BLaER1 treated with 17β-estradiol and CSF1 and Interleukin-3, amounts not matched to agents 10 nM and 100 nM (cell line): ENCODE data around the gene RPL28.

Experiments
- H3K27ac ChIP-seq, 11 experiments: shearing (Covaris generic); formaldehyde crosslinking; 2 replicates each; pipeline ENCODE4 v1.8.1; 2022
- H3K27me3 ChIP-seq, 11 experiments: shearing (Covaris generic); formaldehyde crosslinking; 2 replicates each; pipeline ENCODE4 v1.8.1; 2022
- H3K36me3 ChIP-seq, 11 experiments: shearing (Covaris generic); formaldehyde crosslinking; 2 replicates each; pipeline ENCODE4 v1.8.1; 2022
- H3K4me1 ChIP-seq, 10 experiments: shearing (Covaris generic); formaldehyde crosslinking; 2 replicates each; pipeline ENCODE4 v1.8.1; 2022
- H3K4me2 ChIP-seq, 11 experiments: shearing (Covaris generic); formaldehyde crosslinking; 2 replicates each; pipeline ENCODE4 v1.8.1; 2022
- H3K4me3 ChIP-seq, 10 experiments: shearing (Covaris generic); formaldehyde crosslinking; 2 replicates each; pipeline ENCODE4 v1.8.1; 2022
- H3K9ac ChIP-seq, 11 experiments: shearing (Covaris generic); formaldehyde crosslinking; 2 replicates each; pipeline ENCODE4 v1.8.1; 2022
- H3K9me3 ChIP-seq, 11 experiments: shearing (Covaris generic); formaldehyde crosslinking; replicated peaks in 1 of 11; 2 replicates each; pipeline ENCODE4 v1.8.1; 2022
- H4K20me1 ChIP-seq, 11 experiments: shearing (Covaris generic); formaldehyde crosslinking; 2 replicates each; pipeline ENCODE4 v1.8.1; 2022
- Cebpa-rat ChIP-seq, 11 experiments: shearing (Covaris generic); IDR thresholded peaks; 2 replicates each; pipeline ENCODE4 v1.8.1; 2022

The RPL28 gene

DNA sequence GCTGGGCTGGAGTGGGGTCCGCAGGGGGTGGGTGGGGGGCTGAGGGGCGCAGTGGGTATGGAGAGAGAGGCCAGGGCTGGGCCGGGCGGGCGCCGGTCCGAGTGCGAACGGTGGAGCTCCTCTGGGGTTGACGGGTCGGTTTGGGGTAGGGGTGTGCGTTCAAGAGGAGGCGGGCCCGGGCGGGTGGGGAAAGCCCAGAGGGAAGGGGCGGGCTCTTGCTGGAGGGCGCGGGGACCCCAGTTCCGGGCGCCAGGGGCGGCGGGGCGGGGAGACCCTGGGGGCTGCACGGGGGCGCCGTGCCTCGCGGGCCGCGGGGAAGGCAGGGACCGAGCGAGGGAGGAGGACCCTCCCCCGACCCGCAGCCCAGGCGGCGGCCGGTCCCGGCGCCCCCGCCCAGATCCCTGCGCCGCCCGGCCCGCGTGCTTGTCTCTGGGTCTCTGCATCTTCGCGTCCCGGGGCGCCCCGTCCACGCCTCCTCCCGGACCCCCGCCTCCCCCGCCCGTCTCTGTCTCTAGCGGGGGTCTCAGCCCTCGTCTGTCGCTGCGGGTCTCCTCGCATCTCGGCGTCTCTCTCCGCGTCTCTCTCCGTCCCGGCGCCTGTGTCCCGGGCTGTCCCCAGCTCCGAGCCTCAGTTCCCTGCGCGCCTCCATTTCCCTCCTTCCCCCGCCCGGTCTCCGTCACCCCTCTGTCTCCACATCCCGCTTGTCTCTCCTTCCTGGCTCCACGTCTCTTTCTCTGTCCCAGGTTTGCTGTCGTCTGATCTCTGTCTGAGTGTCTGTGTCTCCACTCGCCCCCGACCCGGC lies 65.6 kb downstream of the RPL28 start:
- peaks cover 8 to 16% (median 13%) of the 10 kb centered on the region in 10 experiments; a peak in 19 of 20 replicates for H3K4me1 ChIP-seq
- H3K36me3 ChIP-seq = peaks cover 10 to 30% (median 23%) of the 10 kb centered on the region in 11 experiments; a peak in 19 of 22 replicates
- no peak for TF ChIP-seq Cebpa-rat (IDR thresholded peaks at IDR 0.05)
- peaks cover 58 to 80% (median 73%) of the 10 kb centered on the region in 11 experiments for H3K27me3 ChIP-seq
- H3K9me3 ChIP-seq = peaks cover 0 to 9% (median 0%) of the 10 kb centered on the region in 11 experiments; a peak in 6 of 22 replicates
- H3K4me2 ChIP-seq = peak overlapping the region; percentile 80 to 96 (median 90)
- H3K9ac ChIP-seq = peak overlapping the region in 5 of 11 experiments; percentile 28 to 63 (median 46); a peak in 8 of 22 replicates
- H3K4me3 ChIP-seq = peak overlapping the region; percentile 26 to 63 (median 54); a peak in 19 of 20 replicates
- H3K27ac ChIP-seq = no peak overlapping the region
- peaks cover 0 to 59% (median 40%) of the 10 kb centered on the region in 11 experiments; a peak in 21 of 22 replicates for H4K20me1 ChIP-seq

- peak in 2 of 11 experiments; percentile 19 to 20; a peak in 1 of 22 replicates for TF ChIP-seq Cebpa-rat (IDR thresholded peaks at IDR 0.05)
- peak overlapping the region; percentile 80 to 96 (median 90) for H3K4me2 ChIP-seq
These were observed 66.4 kb downstream of the RPL28 start for GRCh38 chr19:55451965-55452748.

More at GRCh38 chr19:55451965-55452748, 66.4 kb downstream of the RPL28 start:
- peaks cover 10 to 37% (median 24%) of the 10 kb centered on the region in 11 experiments; a peak in 19 of 22 replicates for H3K36me3 ChIP-seq
- peaks cover 50 to 72% (median 65%) of the 10 kb centered on the region in 11 experiments for H3K27me3 ChIP-seq
- H4K20me1 ChIP-seq = peaks cover 0 to 64% (median 48%) of the 10 kb centered on the region in 11 experiments; a peak in 21 of 22 replicates
- peaks cover 0 to 9% (median 0%) of the 10 kb centered on the region in 11 experiments; a peak in 6 of 22 replicates for H3K9me3 ChIP-seq
- no peak overlapping the region for H3K27ac ChIP-seq
- H3K4me3 ChIP-seq = peak overlapping the region; percentile 26 to 63 (median 54); a peak in 19 of 20 replicates
- peak overlapping the region in 6 of 11 experiments; percentile 17 to 63 (median 45); a peak in 6 of 22 replicates for H3K9ac ChIP-seq
- peaks cover 8 to 16% (median 13%) of the 10 kb centered on the region in 10 experiments; a peak in 19 of 20 replicates for H3K4me1 ChIP-seq
